ENCODE measurements around the gene DCLK1.

Gene DCLK1

GRCh38 chr13:35731471-35731870 lies 399.7 kb downstream of the DCLK1 start:
- Histone ChIP-seq H3K36me3 (ENCODE audit: control insufficient read depth, insufficient read depth, low read length) (no peaks in the 10 kb centered on the region), H3K4me1 (ENCODE audit: control insufficient read depth, insufficient read depth, low read length) (no peaks in the 10 kb centered on the region), H3K9me3 (ENCODE audit: control insufficient read depth, insufficient read depth, low read length) (no peaks in the 10 kb centered on the region), H3K9ac (ENCODE audit: low read depth, low read length) (no peak overlapping the region), H3K27me3 (ENCODE audit: control insufficient read depth, insufficient read depth, low read length) (no peaks in the 10 kb centered on the region), H3K4me3 (ENCODE audit: low read depth, low read length) (no peak overlapping the region)

DNA sequence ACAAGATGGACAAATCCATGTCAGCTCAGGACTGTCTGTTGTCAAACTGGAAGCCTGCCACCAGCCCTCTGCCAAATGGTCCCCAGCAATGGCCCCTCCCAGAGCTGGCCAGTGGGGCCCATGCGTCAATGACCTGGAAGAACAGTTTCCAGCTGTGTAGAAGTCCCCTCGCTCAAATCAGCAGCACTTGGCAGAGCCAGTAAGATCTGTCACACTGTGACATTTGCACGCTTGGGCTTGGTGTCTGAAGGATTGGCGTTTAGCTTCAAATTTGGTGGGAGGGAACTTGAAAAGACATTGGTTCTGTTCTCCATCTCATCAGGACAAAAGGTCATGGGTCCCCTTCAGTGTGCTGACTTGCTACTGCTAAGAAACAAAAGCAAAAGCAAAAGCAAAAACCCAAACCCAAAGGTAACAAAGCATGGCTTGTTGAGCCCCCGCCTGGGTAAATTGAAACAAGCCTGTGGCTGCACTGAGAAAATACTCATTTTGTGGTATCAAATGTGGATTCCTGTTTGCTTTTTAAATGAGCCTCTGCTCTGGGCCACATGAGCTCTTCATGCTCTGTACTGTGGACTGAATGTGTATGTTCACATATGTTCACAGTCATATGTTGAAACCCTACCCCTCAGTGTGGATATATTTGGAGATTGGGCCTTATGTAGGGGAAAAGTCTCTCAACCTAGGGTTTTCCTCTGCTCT lies 401.1 kb downstream of the DCLK1 start:
- Histone ChIP-seq H3K27me3 (ENCODE audit: control insufficient read depth, insufficient read depth, low read length) (no peaks in the 10 kb centered on the region), H3K9ac (ENCODE audit: low read depth, low read length) (no peak overlapping the region), H3K4me3 (ENCODE audit: low read depth, low read length) (no peak overlapping the region), H3K36me3 (ENCODE audit: control insufficient read depth, insufficient read depth, low read length) (no peaks in the 10 kb centered on the region), H3K9me3 (ENCODE audit: control insufficient read depth, insufficient read depth, low read length) (no peaks in the 10 kb centered on the region), H3K4me1 (ENCODE audit: control insufficient read depth, insufficient read depth, low read length) (peaks cover 2% of the 10 kb centered on the region)

DNA sequence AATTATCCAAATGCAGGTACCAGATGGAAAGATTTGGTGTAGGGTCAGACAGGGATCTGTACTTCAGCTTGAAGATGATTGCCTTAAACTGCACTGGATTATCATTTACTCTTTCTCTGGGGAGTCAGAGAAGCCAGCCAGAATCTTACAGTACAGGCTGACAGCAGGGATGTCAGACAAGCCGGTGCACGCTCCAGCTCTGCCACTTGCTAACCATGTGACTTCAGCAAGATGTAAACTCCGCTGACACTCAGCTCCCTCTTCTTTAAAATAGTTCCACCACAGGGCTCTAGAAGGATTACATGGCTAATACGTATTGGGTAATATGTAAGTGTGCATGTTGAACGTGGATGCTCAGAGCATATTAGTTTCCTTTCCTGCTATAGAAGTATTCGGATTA lies 403.3 kb downstream of the DCLK1 start:
- Histone ChIP-seq H3K4me3 (ENCODE audit: low read depth, low read length) (no peak overlapping the region), H3K9ac (ENCODE audit: low read depth, low read length) (no peak overlapping the region), H3K9me3 (ENCODE audit: control insufficient read depth, insufficient read depth, low read length) (no peaks in the 10 kb centered on the region), H3K4me1 (ENCODE audit: control insufficient read depth, insufficient read depth, low read length) (peaks cover 2% of the 10 kb centered on the region), H3K36me3 (ENCODE audit: control insufficient read depth, insufficient read depth, low read length) (no peaks in the 10 kb centered on the region), H3K27me3 (ENCODE audit: control insufficient read depth, insufficient read depth, low read length) (no peaks in the 10 kb centered on the region)

DNA sequence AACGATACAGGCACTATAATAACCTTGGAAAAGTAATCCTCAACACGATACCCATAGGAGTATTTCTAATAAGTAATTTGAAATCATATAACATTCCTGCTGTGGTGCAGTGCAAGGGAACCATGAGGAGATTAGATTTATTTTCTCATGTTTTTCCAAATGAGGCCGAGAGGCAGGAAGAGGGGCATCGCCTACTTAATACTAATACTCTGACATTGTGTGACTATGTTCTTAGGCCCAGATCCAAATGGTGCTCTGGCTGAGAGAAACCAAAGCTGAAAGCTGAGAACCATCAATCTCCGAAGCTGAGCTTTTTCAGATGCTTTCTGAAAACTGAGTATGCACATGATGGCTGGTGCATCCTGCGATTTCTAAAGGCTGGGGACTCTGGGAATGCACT lies 406.7 kb downstream of the DCLK1 start:
- H3K4me3 ChIP-seq (ENCODE audit: low read depth, low read length) = no peak overlapping the region
- no peaks in the 10 kb centered on the region for H3K36me3 ChIP-seq (ENCODE audit: control insufficient read depth, insufficient read depth, low read length)
- no peak overlapping the region for H3K9ac ChIP-seq (ENCODE audit: low read depth, low read length)
- no peaks in the 10 kb centered on the region for H3K27me3 ChIP-seq (ENCODE audit: control insufficient read depth, insufficient read depth, low read length)
- H3K4me1 ChIP-seq (ENCODE audit: control insufficient read depth, insufficient read depth, low read length) = peaks cover 2% of the 10 kb centered on the region
- no peaks in the 10 kb centered on the region for H3K9me3 ChIP-seq (ENCODE audit: control insufficient read depth, insufficient read depth, low read length)

DNA sequence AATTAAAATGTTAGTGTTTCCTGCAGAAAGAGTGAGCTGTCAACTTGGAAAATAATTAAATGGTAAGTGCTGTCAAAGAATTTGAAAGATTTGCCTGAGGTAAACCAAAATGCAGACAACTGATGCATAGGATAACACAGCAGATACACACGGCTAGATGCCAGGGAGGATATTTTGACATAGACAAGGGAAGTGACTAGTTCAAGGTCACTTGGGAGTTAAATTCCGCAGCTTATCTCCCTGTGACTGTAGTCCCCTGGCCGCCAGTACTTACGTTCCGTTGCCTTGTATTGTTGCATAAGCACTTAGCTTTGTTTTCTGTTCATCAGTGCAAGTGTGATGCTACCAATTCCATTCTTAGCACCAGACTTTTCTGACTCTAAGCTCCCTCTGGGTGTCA lies 407.4 kb downstream of the DCLK1 start:
- H3K9me3 ChIP-seq (ENCODE audit: control insufficient read depth, insufficient read depth, low read length) = no peaks in the 10 kb centered on the region
- peaks cover 2% of the 10 kb centered on the region for H3K4me1 ChIP-seq (ENCODE audit: control insufficient read depth, insufficient read depth, low read length)
- H3K36me3 ChIP-seq (ENCODE audit: control insufficient read depth, insufficient read depth, low read length) = no peaks in the 10 kb centered on the region
- H3K27me3 ChIP-seq (ENCODE audit: control insufficient read depth, insufficient read depth, low read length) = no peaks in the 10 kb centered on the region
- no peak overlapping the region for H3K9ac ChIP-seq (ENCODE audit: low read depth, low read length)
- H3K4me3 ChIP-seq (ENCODE audit: low read depth, low read length) = no peak overlapping the region

- no peak overlapping the region for H3K4me3 ChIP-seq (ENCODE audit: low read depth, low read length)
- H3K9me3 ChIP-seq (ENCODE audit: control insufficient read depth, insufficient read depth, low read length) = no peaks in the 10 kb centered on the region
- no peaks in the 10 kb centered on the region for H3K27me3 ChIP-seq (ENCODE audit: control insufficient read depth, insufficient read depth, low read length)
- H3K4me1 ChIP-seq (ENCODE audit: control insufficient read depth, insufficient read depth, low read length) = peaks cover 2% of the 10 kb centered on the region
- H3K36me3 ChIP-seq (ENCODE audit: control insufficient read depth, insufficient read depth, low read length) = no peaks in the 10 kb centered on the region
- no peak overlapping the region for H3K9ac ChIP-seq (ENCODE audit: low read depth, low read length)
These were observed 408.1 kb downstream of the DCLK1 start for GRCh38 chr13:35723053-35723461.

DNA sequence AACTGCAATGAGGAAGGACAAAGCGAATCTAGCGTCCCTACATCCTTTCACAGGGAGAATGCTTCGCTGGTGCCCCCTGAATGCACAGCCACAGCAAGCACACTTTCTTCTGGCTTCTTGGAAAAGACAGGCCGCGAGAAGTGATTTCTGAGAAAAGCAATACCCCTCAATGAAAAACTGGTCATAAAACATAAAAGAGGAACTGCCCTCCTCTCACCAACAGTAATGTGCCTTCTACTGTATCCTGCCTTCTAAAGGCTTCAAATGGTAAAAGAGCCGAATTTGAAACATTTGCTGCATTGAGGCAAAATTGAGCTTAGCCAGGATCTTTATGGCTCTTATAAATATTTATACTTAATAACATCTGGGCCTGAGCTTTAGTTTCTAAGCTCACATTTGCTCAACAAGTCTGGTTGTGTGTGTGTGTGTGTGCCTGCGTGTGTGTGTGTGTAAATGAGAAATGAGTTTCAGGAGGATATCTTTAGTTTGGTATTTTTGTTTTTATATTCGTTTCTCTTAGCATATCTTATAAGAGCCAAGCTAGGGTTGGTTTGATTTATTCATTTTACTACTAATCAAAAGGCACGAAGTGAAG lies 408.6 kb downstream of the DCLK1 start:
- Histone ChIP-seq H3K4me3 (ENCODE audit: low read depth, low read length) (no peak overlapping the region), H3K9ac (ENCODE audit: low read depth, low read length) (no peak overlapping the region), H3K27me3 (ENCODE audit: control insufficient read depth, insufficient read depth, low read length) (no peaks in the 10 kb centered on the region), H3K36me3 (ENCODE audit: control insufficient read depth, insufficient read depth, low read length) (no peaks in the 10 kb centered on the region), H3K4me1 (ENCODE audit: control insufficient read depth, insufficient read depth, low read length) (peaks cover 2% of the 10 kb centered on the region), H3K9me3 (ENCODE audit: control insufficient read depth, insufficient read depth, low read length) (no peaks in the 10 kb centered on the region)

- Histone ChIP-seq H3K27me3 (ENCODE audit: control insufficient read depth, insufficient read depth, low read length) (no peaks in the 10 kb centered on the region), H3K9me3 (ENCODE audit: control insufficient read depth, insufficient read depth, low read length) (no peaks in the 10 kb centered on the region), H3K4me1 (ENCODE audit: control insufficient read depth, insufficient read depth, low read length) (no peaks in the 10 kb centered on the region), H3K4me3 (ENCODE audit: low read depth, low read length) (peak overlapping the region; percentile 6), H3K9ac (ENCODE audit: low read depth, low read length) (no peak overlapping the region), H3K36me3 (ENCODE audit: control insufficient read depth, insufficient read depth, low read length) (no peaks in the 10 kb centered on the region)
These were observed 410.3 kb downstream of the DCLK1 start for GRCh38 chr13:35720690-35721554.

DNA sequence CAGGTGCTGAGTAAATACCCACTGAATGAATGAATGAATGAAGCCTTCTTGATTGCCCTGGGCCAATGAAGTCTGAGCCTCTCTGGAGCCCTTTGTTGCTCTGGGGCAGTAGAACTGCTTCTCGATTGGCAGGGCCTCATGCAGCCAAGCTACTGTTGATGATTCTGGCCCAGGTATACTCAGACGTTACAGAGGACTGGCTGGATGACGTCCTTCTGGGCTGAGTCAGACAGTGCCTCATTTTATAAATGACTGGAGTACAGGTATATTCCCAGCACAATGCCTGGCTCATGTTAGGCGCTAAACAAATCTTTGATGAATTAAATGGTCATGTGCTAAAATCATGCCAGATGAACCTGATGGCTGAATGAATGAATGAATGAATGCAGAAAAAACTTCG lies 410.9 kb downstream of the DCLK1 start:
- Histone ChIP-seq H3K9me3 (ENCODE audit: control insufficient read depth, insufficient read depth, low read length) (no peaks in the 10 kb centered on the region), H3K9ac (ENCODE audit: low read depth, low read length) (no peak overlapping the region), H3K4me3 (ENCODE audit: low read depth, low read length) (no peak overlapping the region), H3K36me3 (ENCODE audit: control insufficient read depth, insufficient read depth, low read length) (no peaks in the 10 kb centered on the region), H3K27me3 (ENCODE audit: control insufficient read depth, insufficient read depth, low read length) (no peaks in the 10 kb centered on the region), H3K4me1 (ENCODE audit: control insufficient read depth, insufficient read depth, low read length) (no peaks in the 10 kb centered on the region)
